ENCODE data around the gene SLC10A6. TPM values are rescaled to one million over a fixed set of nuclear protein-coding genes. Genes with fewer than 3 reads are reported as not detected.

SLC10A6 gene
- total RNA-seq, 1 donor from 2014 or later, result 0.69 TPM

- DNase-seq, result no peak
- Histone ChIP-seq H3K27ac (replicated peaks) (peak overlapping the region; percentile 59), H3K9me3 (replicated peaks) (no peaks in the 10 kb centered on the region), H3K36me3 (no peaks in the 10 kb centered on the region), H3K4me1 (peaks cover 31% of the 10 kb centered on the region), H3K4me3 (peak overlapping the region; percentile 43), H3K27me3 (ENCODE audit: low read depth) (no peaks in the 10 kb centered on the region)
- intact Hi-C loops (cut with micrococcal nuclease), result no loop called here
- no peak for TF ChIP-seq CTCF (IDR thresholded peaks at IDR 0.05; ENCODE audit: borderline replicate concordance)
Observed at GRCh38 chr4:86847571-86847970, 1.6 kb downstream of the SLC10A6 start.

- TF ChIP-seq CTCF (IDR thresholded peaks at IDR 0.05; ENCODE audit: borderline replicate concordance), result no peak
- Histone ChIP-seq H3K9me3 (replicated peaks) (no peaks in the 10 kb centered on the region), H3K36me3 (no peaks in the 10 kb centered on the region), H3K4me3 (no peak overlapping the region), H3K27me3 (ENCODE audit: low read depth) (no peaks in the 10 kb centered on the region), H3K4me1 (peaks cover 31% of the 10 kb centered on the region), H3K27ac (replicated peaks) (no peak overlapping the region)
- DNase-seq, result no peak
- intact Hi-C loops (cut with micrococcal nuclease), result no loop called here
Observed at GRCh38 chr4:86846921-86847320, 2.3 kb downstream of the SLC10A6 start.

GRCh38 chr4:86845593-86845992, 3.6 kb downstream of the SLC10A6 start:
- Histone ChIP-seq H3K27me3 (ENCODE audit: low read depth) (no peaks in the 10 kb centered on the region), H3K36me3 (no peaks in the 10 kb centered on the region), H3K4me3 (no peak overlapping the region), H3K4me1 (peaks cover 31% of the 10 kb centered on the region), H3K9me3 (replicated peaks) (no peaks in the 10 kb centered on the region), H3K27ac (replicated peaks) (no peak overlapping the region)
- DNase-seq, result no peak
- TF ChIP-seq CTCF (IDR thresholded peaks at IDR 0.05; ENCODE audit: borderline replicate concordance), result no peak
- intact Hi-C loops (cut with micrococcal nuclease), result no loop called here

- intact Hi-C loops (cut with micrococcal nuclease), result no loop called here
- H3K4me3 ChIP-seq, result no peak overlapping the region
- DNase-seq, result no peak
- H3K27ac ChIP-seq (replicated peaks), result no peak overlapping the region
- H3K27me3 ChIP-seq (ENCODE audit: low read depth), result no peaks in the 10 kb centered on the region
- no peaks in the 10 kb centered on the region for H3K36me3 ChIP-seq
- H3K4me1 ChIP-seq, result no peaks in the 10 kb centered on the region
- H3K9me3 ChIP-seq (replicated peaks), result no peaks in the 10 kb centered on the region
- no peak for TF ChIP-seq CTCF (IDR thresholded peaks at IDR 0.05; ENCODE audit: borderline replicate concordance)
Observed at GRCh38 chr4:86841309-86841708, 7.9 kb downstream of the SLC10A6 start.

- no peak for TF ChIP-seq CTCF (IDR thresholded peaks at IDR 0.05; ENCODE audit: borderline replicate concordance)
- DNase-seq, result no peak
- intact Hi-C loops (cut with micrococcal nuclease), result no loop called here
- Histone ChIP-seq H3K4me1 (no peaks in the 10 kb centered on the region), H3K4me3 (no peak overlapping the region), H3K36me3 (no peaks in the 10 kb centered on the region), H3K27me3 (ENCODE audit: low read depth) (no peaks in the 10 kb centered on the region), H3K27ac (replicated peaks) (no peak overlapping the region), H3K9me3 (replicated peaks) (no peaks in the 10 kb centered on the region)
Observed at GRCh38 chr4:86840858-86841257, 8.3 kb downstream of the SLC10A6 start.
